HG03354 (cell line): Measurements from ENCODE around the gene RND1.

Experiments used
- ATAC-seq: cut with Tn5 transposase; IDR thresholded peaks from one replicate; pipeline ENCODE4 v1.9.1; 2021; ENCODE audit warnings: mild to moderate bottlenecking; ENCODE audit not compliant: unreplicated experiment, poor library complexity, severe bottlenecking

Gene RND1

GRCh38 chr12:48814262-48815125 is 51.2 kb downstream of the RND1 start:
- ATAC-seq = peak; percentile 83

- no peak for ATAC-seq
Measured at GRCh38 chr12:48813465-48814261, 52.0 kb downstream of the RND1 start.

GRCh38 chr12:48812389-48812788 is 53.3 kb downstream of the RND1 start:
- ATAC-seq = no peak

GRCh38 chr12:48811437-48812090 is 54.1 kb downstream of the RND1 start:
- no peak for ATAC-seq

- no peak for ATAC-seq
Measured at GRCh38 chr12:48810903-48811431, 54.7 kb downstream of the RND1 start.

GRCh38 chr12:48807981-48808380 is 57.7 kb downstream of the RND1 start:
- ATAC-seq = no peak
